GM12878 (cell line): ENCODE measurements around the gene USF3. TPM values are rescaled to one million over a fixed set of nuclear protein-coding genes. Genes with fewer than 3 reads are reported as not detected.

Source experiments
- ATAC-seq: fragments of 200-7000 bp; cut with Tn5 transposase; 3 replicates; pipeline ENCODE4 v1.9.1; 2020; ENCODE audit warnings: mild to moderate bottlenecking, moderate library complexity
- BruUV-seq: library from RNA; stranded (reverse); fragments of 400-500 nt; replicated peaks from 2 replicates; lab custom pipeline; 2021; lab: Mats Ljungman, UMichigan
- CTCF ChIA-PET: fragments of 300-600 bp; sonication (Branson Sonifier 250); formaldehyde crosslinking; extraction: SDS; loops from one replicate; lab custom pipeline; 2021; ENCODE audit warnings: inconsistent platforms; lab: Yijun Ruan, JAX
- POLR2A ChIA-PET: fragments of 350-600 bp; formaldehyde crosslinking; extraction: SDS; loops from one replicate; lab custom pipeline; 2021; ENCODE audit warnings: inconsistent platforms; lab: Charles Lee
- RAD21 ChIA-PET: fragments of 300-600 bp; sonication (Branson Sonifier 250); formaldehyde crosslinking; loops from one replicate; lab custom pipeline; 2023; ENCODE audit warnings: antibody characterized with exemption; ENCODE audit not compliant: unreplicated experiment; lab: Charles Lee
- SMC1A ChIA-PET: fragments of 300-600 bp; sonication (Branson Sonifier 250); formaldehyde crosslinking; loops from one replicate; lab custom pipeline; 2023; ENCODE audit not compliant: unreplicated experiment, uncharacterized antibody; lab: Charles Lee
- DNase-seq: peaks from one replicate; pipeline ENCODE4 v3.0.0-alpha.2; 2011; ENCODE audit warnings: low read depth, low spot score
- FAIRE-seq: peaks from 3 replicates; lab custom pipeline; 2011; peaks lifted over from hg19 to GRCh38; lab: Jason Lieb, UNC
- H2AFZ ChIP-seq: 2 replicates; pipeline ENCODE4 v1.6.0; 2011; ENCODE audit warnings: low read depth, low read length, control low read depth; ENCODE audit not compliant: control insufficient read depth
- H3K27ac ChIP-seq: 2 replicates; pipeline ENCODE4 v1.5.1; 2011; ENCODE audit warnings: control low read depth; ENCODE audit not compliant: control insufficient read depth, insufficient read depth
- H3K27me3 ChIP-seq, 2 experiments: replicated peaks in 1 of 2; 2 replicates each; pipeline versions ENCODE4 v1.6.0 to v1.6.1; 2011; ENCODE audit warnings: low read length in 1 of 2; ENCODE audit not compliant: control insufficient read depth in 2 of 2, insufficient read depth in 2 of 2
- H3K36me3 ChIP-seq, 2 experiments: 2 replicates each; pipeline ENCODE4 v1.5.1; 2011; ENCODE audit warnings: low read length in 1 of 2; ENCODE audit not compliant: control insufficient read depth in 2 of 2, insufficient read depth in 2 of 2
- H3K4me1 ChIP-seq: 2 replicates; pipeline ENCODE4 v1.6.1; 2011; ENCODE audit warnings: mild to moderate bottlenecking, low read length, moderate library complexity, mixed read lengths; ENCODE audit not compliant: control insufficient read depth, insufficient read depth
- H3K4me2 ChIP-seq: 2 replicates; pipeline ENCODE4 v1.6.0; 2011; ENCODE audit warnings: control low read depth; ENCODE audit not compliant: control insufficient read depth, insufficient read depth
- H3K4me3 ChIP-seq: fragments of 200-600 bp; sonication (generic); 2 replicates; pipeline ENCODE4 v1.5.1; 2016
- H3K79me2 ChIP-seq: 2 replicates; pipeline ENCODE4 v1.6.0; 2011; ENCODE audit warnings: low read length; ENCODE audit not compliant: control insufficient read depth, insufficient read depth
- H3K9ac ChIP-seq: 2 replicates; pipeline ENCODE4 v1.8.0; 2011; ENCODE audit warnings: low read length, control low read depth, mixed read lengths; ENCODE audit not compliant: control insufficient read depth, insufficient read depth
- H3K9me3 ChIP-seq: replicated peaks from 3 replicates; pipeline ENCODE4 v1.5.1; 2011; ENCODE audit warnings: mild to moderate bottlenecking, low read length; ENCODE audit not compliant: control insufficient read depth, insufficient read depth
- H4K20me1 ChIP-seq: 2 replicates; pipeline ENCODE4 v1.6.0; 2011; ENCODE audit not compliant: control insufficient read depth, insufficient read depth
- BCL3 ChIP-seq: IDR thresholded peaks from 2 replicates; pipeline ENCODE4 v1.6.1; 2011; ENCODE audit warnings: borderline replicate concordance, low read depth, mild to moderate bottlenecking, moderate library complexity, low read length; ENCODE audit not compliant: insufficient read depth, poor library complexity, severe bottlenecking
- BMI1 ChIP-seq: fragments of 450-650 bp; IDR thresholded peaks from 2 replicates; pipeline ENCODE4 v1.6.1; 2016; ENCODE audit warnings: mild to moderate bottlenecking, moderate library complexity, borderline replicate concordance
- CHD4 ChIP-seq: fragments of 200-600 bp; sonication (generic); IDR thresholded peaks from 2 replicates; pipeline ENCODE4 v1.6.1; 2016; ENCODE audit warnings: mild to moderate bottlenecking
- MEF2A ChIP-seq: IDR thresholded peaks from 2 replicates; pipeline ENCODE4 v1.6.1; 2011; ENCODE audit warnings: low read depth, mild to moderate bottlenecking, low read length, moderate library complexity; ENCODE audit not compliant: insufficient read depth
- NR2F1 ChIP-seq: fragments of 450-650 bp; conservative IDR thresholded peaks from 2 replicates; pipeline ENCODE4 v1.6.1; 2017; ENCODE audit warnings: mild to moderate bottlenecking
- PAX5 ChIP-seq: IDR thresholded peaks from 2 replicates; pipeline ENCODE4 v1.6.1; 2011; ENCODE audit warnings: low read depth, low read length, borderline replicate concordance
- SRF ChIP-seq, 2 experiments: IDR thresholded peaks; 2 replicates each; pipeline ENCODE4 v1.6.1; 2011; ENCODE audit warnings: low read depth in 2 of 2, low read length in 2 of 2, mild to moderate bottlenecking in 1 of 2, moderate library complexity in 1 of 2
- ZNF24 ChIP-seq: fragments of 450-650 bp; IDR thresholded peaks from 2 replicates; pipeline ENCODE4 v1.6.1; 2017; ENCODE audit warnings: antibody characterized with exemption, mild to moderate bottlenecking
- ZNF384 ChIP-seq: IDR thresholded peaks from 2 replicates; pipeline ENCODE4 v1.6.1; 2012; ENCODE audit warnings: low read depth, mild to moderate bottlenecking, low read length, improper control_type of control experiment, borderline replicate concordance
- WGBS: methylation state at CpG from one replicate; pipeline ENCODE4 v1.1.6; 2016; ENCODE audit warnings: low lambda C conversion rate; ENCODE audit not compliant: insufficient replicate concordance, insufficient coverage; ENCODE audit errors: missing lambda C conversion rate; 5-methylcytosine and 5-hydroxymethylcytosine counted together
- in situ Hi-C: fragments of 300-500 bp; cut with MboI; formaldehyde crosslinking; loops from 9 replicates; pipeline ENCODE4 v1.14.3; 2018; ENCODE audit warnings: mixed read lengths
- intact Hi-C: fragments of 100-400 bp; cut with micrococcal nuclease; formaldehyde crosslinking; loops from one replicate; pipeline ENCODE4 v1.14.2; 2022; ENCODE audit not compliant: unreplicated experiment
- polyA plus RNA-seq, 11 experiments: library from polyadenylated mRNA; depleted of rRNA in 4 of 11; unstranded in 6 of 11; stranded (reverse) in 5 of 11; fragments of >200 nt; fragmentation: Nextera tagmentation in 4 of 11; fragmentation: Illumina TruSeq in 1 of 11; extraction: Ambion mirVana in 4 of 11; extraction: Trizol in 1 of 11; gene quantifications; 1 replicate in 1 of 11; 2 replicates in 10 of 11; pipeline versions ENCODE4 v1.2.1 to v1.2.3, GENCODE V29; 2011 to 2016; ENCODE audit warnings: inconsistent platforms in 2 of 11, missing spikeins in 2 of 11, low read depth in 1 of 11
- total RNA-seq, 4 experiments: library from RNA; depleted of rRNA in 3 of 4; stranded (reverse); fragments of >200 nt in 3 of 4; fragmentation: Illumina TruSeq in 1 of 4; extraction: Trizol in 1 of 4; gene quantifications; 2 replicates each; pipeline versions ENCODE4 v1.2.1 to v1.2.3, GENCODE V29; 2013 to 2021
- TF ChIP-seq, protein P1 (sequence below): fragments of 450-650 bp; IDR thresholded peaks from 2 replicates; pipeline ENCODE4 v1.6.1; 2017; ENCODE audit warnings: mild to moderate bottlenecking, moderate library complexity

Gene USF3
- total and polyA plus RNA-seq, 10 of the 15 experiments (the other 5 are each of a cell fraction or from before 2014, with no cell fraction given): 3.1 to 15.9 (median 7.8) TPM

DNA sequence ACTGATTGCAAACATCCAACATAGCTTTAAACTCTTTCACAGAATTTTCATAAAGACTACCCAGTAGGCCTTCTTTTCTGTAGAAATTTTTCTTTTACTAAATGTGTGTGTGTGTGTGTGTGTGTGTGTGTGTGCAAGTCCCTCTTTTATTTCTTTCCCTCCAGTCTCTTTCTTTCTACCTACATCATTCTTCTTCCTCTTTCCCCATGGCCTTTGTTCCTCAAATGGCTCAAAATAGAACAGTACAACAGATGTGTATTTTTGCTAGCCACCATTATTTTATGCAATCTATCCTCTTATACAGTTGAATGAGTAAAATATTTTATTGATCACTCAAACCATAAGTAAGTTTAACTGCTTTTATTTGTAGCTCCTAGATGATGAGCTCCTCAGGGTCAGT is 76.4 kb downstream of the USF3 start:
- H3K27ac ChIP-seq: no peak overlapping the region
- CTCF ChIA-PET: interaction anchor here (1.1 kb wide), 1 partner anchor 126 kb away, joined by 3 read pairs; no protein-coding TSS in a partner anchor
- in situ Hi-C loops: no loop called here

DNA sequence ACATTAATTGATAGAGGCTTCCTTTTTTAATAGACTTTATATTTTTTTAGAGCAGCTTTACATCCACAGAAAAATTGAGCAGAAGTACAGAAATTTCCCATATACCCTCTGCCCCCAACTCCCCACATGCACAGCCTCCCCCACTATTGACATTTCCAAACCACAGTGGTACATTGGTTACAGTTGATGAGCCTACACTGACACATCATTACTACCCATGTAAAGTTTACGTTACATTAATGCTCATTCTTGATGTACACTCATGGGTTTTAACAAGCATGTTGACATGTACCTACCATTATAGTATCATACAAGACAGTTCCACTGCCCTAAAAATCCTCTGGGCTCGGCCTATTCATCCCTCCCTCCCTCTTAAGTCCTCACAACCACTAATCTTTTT is 78.7 kb downstream of the USF3 start:
- Histone ChIP-seq H3K4me3 (no peak overlapping the region), H3K27me3 (no peaks in the 10 kb centered on the region), H3K4me1 (no peaks in the 10 kb centered on the region), H3K9me3 (no peaks in the 10 kb centered on the region), H3K36me3 (peaks cover 3 to 35% of the 10 kb centered on the region in 2 experiments), H3K27ac (no peak overlapping the region), H4K20me1 (no peaks in the 10 kb centered on the region), H3K79me2 (no peaks in the 10 kb centered on the region), H3K4me2 (no peak overlapping the region), H2AFZ (no peak overlapping the region), H3K9ac (no peak overlapping the region)
- intact Hi-C loops: no loop called here
- ChIA-PET SMC1A (interaction anchor here (1.0 to 1.4 kb wide), 2 partner anchors 24 to 125 kb away, joined by 3 read pairs; no protein-coding TSS in a partner anchor), CTCF (interaction anchor here (0.9 kb wide), 1 partner anchor 40 kb away, joined by 4 read pairs; no protein-coding TSS in a partner anchor), POLR2A (interaction anchor here (1.4 kb wide), 1 partner anchor 124 kb away, joined by 3 read pairs; no protein-coding TSS in a partner anchor), RAD21 (no interaction called here)
- FAIRE-seq (no peak), DNase-seq (no peak), ATAC-seq (no peak)
- no TSS peak for BruUV-seq
- in situ Hi-C loops: no loop called here
- WGBS: 52% methylated on average over 2 of the region's 2 CpGs
- TF ChIP-seq MEF2A (no peak), CHD4 (no peak), ZNF384 (no peak), SRF (IDR thresholded peaks at IDR 0.05; ENCODE audit: low read depth in 2 of 2, low read length in 2 of 2) (no peak), PAX5 (no peak), BMI1 (no peak), BCL3 (peak; percentile 38)
- TF ChIP-seq, protein P1, sequence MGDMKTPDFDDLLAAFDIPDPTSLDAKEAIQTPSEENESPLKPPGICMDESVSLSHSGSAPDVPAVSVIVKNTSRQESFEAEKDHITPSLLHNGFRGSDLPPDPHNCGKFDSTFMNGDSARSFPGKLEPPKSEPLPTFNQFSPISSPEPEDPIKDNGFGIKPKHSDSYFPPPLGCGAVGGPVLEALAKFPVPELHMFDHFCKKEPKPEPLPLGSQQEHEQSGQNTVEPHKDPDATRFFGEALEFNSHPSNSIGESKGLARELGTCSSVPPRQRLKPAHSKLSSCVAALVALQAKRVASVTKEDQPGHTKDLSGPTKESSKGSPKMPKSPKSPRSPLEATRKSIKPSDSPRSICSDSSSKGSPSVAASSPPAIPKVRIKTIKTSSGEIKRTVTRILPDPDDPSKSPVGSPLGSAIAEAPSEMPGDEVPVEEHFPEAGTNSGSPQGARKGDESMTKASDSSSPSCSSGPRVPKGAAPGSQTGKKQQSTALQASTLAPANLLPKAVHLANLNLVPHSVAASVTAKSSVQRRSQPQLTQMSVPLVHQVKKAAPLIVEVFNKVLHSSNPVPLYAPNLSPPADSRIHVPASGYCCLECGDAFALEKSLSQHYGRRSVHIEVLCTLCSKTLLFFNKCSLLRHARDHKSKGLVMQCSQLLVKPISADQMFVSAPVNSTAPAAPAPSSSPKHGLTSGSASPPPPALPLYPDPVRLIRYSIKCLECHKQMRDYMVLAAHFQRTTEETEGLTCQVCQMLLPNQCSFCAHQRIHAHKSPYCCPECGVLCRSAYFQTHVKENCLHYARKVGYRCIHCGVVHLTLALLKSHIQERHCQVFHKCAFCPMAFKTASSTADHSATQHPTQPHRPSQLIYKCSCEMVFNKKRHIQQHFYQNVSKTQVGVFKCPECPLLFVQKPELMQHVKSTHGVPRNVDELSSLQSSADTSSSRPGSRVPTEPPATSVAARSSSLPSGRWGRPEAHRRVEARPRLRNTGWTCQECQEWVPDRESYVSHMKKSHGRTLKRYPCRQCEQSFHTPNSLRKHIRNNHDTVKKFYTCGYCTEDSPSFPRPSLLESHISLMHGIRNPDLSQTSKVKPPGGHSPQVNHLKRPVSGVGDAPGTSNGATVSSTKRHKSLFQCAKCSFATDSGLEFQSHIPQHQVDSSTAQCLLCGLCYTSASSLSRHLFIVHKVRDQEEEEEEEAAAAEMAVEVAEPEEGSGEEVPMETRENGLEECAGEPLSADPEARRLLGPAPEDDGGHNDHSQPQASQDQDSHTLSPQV: no peak

More for the DNA sequence above, 76.4 kb downstream of the USF3 start:
- Histone ChIP-seq H3K27me3 (no peaks in the 10 kb centered on the region), H3K9me3 (no peaks in the 10 kb centered on the region), H3K4me2 (no peak overlapping the region), H4K20me1 (no peaks in the 10 kb centered on the region), H3K36me3 (peaks cover under 1 to 41% of the 10 kb centered on the region in 2 experiments), H3K79me2 (no peaks in the 10 kb centered on the region), H3K4me1 (no peaks in the 10 kb centered on the region), H2AFZ (no peak overlapping the region), H3K9ac (no peak overlapping the region), H3K4me3 (no peak overlapping the region)
- intact Hi-C loops: no loop called here
- DNase-seq (no peak), ATAC-seq (no peak), FAIRE-seq (no peak)
- TF ChIP-seq NR2F1: no peak
- no peak for TF ChIP-seq ZNF24
- RAD21 ChIA-PET: no interaction called here
- no TSS peak for BruUV-seq
- POLR2A ChIA-PET: no interaction called here
- SMC1A ChIA-PET: interaction anchor here (0.6 kb wide), 1 partner anchor 212 kb away, joined by 3 read pairs; no protein-coding TSS in a partner anchor
